MM.1S (cell line): ENCODE measurements around the gene SRSF2.

Experiments
- CTCF ChIP-seq: fragments of 300-600 bp; sonication (generic); IDR thresholded peaks from 2 replicates; pipeline ENCODE4 v1.5.1; 2016; ENCODE audit warnings: antibody characterized with exemption, low read length, mixed read lengths
- EZH2 ChIP-seq: fragments of 300-600 bp; sonication (generic); optimal IDR thresholded peaks from 2 replicates; pipeline ENCODE3; 2017; ENCODE audit warnings: low read depth, mild to moderate bottlenecking, antibody characterized with exemption, low read length, mixed read lengths

GRCh38 chr17:76702941-76703637 lies 34.0 kb downstream of the SRSF2 start:
- TF ChIP-seq CTCF (no peak), EZH2 (no peak)
